Ovary (tissue), 3 donors: ENCODE results near the gene KLHL30.

Experiments
- CTCF ChIP-seq, 3 donors: fragments of 450-650 bp in 2 of 3; fragments of 200-600 bp in 1 of 3; IDR thresholded peaks; one replicate each; pipeline versions ENCODE4 v1.5.1 to v1.8.0; 2016 to 2022; ENCODE audit warnings: antibody characterized with exemption in 3 of 3, mild to moderate bottlenecking in 1 of 3
- EP300 ChIP-seq: sonication (generic); formaldehyde crosslinking; IDR thresholded peaks from one replicate; pipeline ENCODE4 v1.6.1; 2017; ENCODE audit warnings: antibody characterized with exemption
- POLR2A ChIP-seq: fragments of 450-650 bp; IDR thresholded peaks from one replicate; pipeline ENCODE4 v1.6.1; 2017; ENCODE audit warnings: antibody characterized with exemption, mild to moderate bottlenecking, moderate library complexity
- donor health status: DM: no; HTN: no; CAD: no.

DNA sequence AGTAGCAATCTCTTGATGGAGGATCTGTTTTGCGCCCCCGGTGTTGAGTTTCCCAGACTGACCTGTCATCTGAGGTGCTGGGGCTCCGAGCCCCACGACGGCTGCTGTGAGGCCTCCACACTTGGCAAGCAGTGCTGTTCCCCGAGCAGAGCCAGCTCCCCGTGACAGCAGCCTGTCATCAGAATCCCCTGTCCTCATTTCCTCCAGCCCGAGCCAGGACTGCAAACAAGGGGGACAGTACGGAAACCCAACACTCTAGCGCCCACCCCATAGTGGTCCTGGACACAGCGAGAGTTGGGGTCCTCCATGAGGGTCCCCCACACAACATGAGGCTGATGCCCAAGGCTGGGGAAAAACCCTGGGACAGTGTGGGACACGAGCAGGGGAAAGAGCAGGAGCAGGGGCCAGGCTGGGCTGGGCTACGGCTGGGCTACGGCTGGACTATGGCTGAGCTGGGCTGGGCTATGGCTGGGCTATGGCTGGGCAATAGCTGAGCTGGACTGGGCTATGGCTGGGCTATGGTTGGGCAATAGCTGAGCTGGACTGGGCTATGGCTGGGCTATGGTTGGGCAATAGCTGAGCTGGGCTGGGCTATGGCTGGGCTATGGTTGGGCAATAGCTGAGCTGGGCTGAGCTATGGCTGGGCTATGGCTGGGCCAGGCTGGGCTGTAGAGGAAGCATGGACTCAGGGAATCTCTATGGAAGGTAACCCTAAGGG, 1.5 kb upstream of the KLHL30 start:
- TF ChIP-seq POLR2A (no peak), EP300 (no peak), CTCF (IDR thresholded peaks at IDR 0.05) (no peak)
